IMR-90 (cell line): ENCODE data around the gene GMPR.

ENCODE experiments used
- BHLHE40 ChIP-seq: fragments of 150-350 bp; IDR thresholded peaks from 2 replicates; pipeline ENCODE4 v1.6.1; 2016; ENCODE audit warnings: mild to moderate bottlenecking, low read depth, low read length
- CEBPB ChIP-seq: IDR thresholded peaks from 2 replicates; pipeline ENCODE4 v1.6.1; 2012; ENCODE audit warnings: low read depth, low read length, improper control_type of control experiment
- CHD1 ChIP-seq: IDR thresholded peaks from 2 replicates; pipeline ENCODE4 v1.6.1; 2012; ENCODE audit warnings: low read depth, low read length, improper control_type of control experiment
- CTCF ChIP-seq: conservative IDR thresholded peaks from 2 replicates; pipeline ENCODE4 v1.5.1; 2012; ENCODE audit warnings: mild to moderate bottlenecking, low read depth, low read length, improper control_type of control experiment
- FOS ChIP-seq: fragments of 150-350 bp; IDR thresholded peaks from 2 replicates; pipeline ENCODE4 v1.6.1; 2016; ENCODE audit warnings: low read depth, low read length
- MXI1 ChIP-seq: IDR thresholded peaks from 2 replicates; pipeline ENCODE4 v1.6.1; 2012; ENCODE audit warnings: low read depth, mild to moderate bottlenecking, low read length, moderate library complexity, borderline replicate concordance
- NFE2L2 ChIP-seq: fragments of 150-350 bp; IDR thresholded peaks from 2 replicates; pipeline ENCODE4 v1.6.1; 2016; ENCODE audit warnings: low read depth, mild to moderate bottlenecking, low read length
- POLR2A ChIP-seq: IDR thresholded peaks from 2 replicates; pipeline ENCODE4 v1.6.1; 2012; ENCODE audit warnings: mild to moderate bottlenecking, low read depth, low read length
- RAD21 ChIP-seq: IDR thresholded peaks from 2 replicates; pipeline ENCODE4 v1.6.1; 2012; ENCODE audit warnings: low read length, improper control_type of control experiment
- RFX5 ChIP-seq: IDR thresholded peaks from 2 replicates; pipeline ENCODE4 v1.8.0; 2012; ENCODE audit warnings: low read depth, mild to moderate bottlenecking, low read length, moderate library complexity
- SMC3 ChIP-seq: fragments of 150-350 bp; IDR thresholded peaks from 2 replicates; pipeline ENCODE4 v1.6.1; 2016; ENCODE audit warnings: low read depth, mild to moderate bottlenecking, antibody characterized with exemption, low read length, moderate library complexity
- TF ChIP-seq, protein P1 (sequence below): fragments of 150-350 bp; IDR thresholded peaks from 2 replicates; pipeline ENCODE4 v1.6.1; 2016; ENCODE audit warnings: low read depth, mild to moderate bottlenecking, low read length, moderate library complexity, borderline replicate concordance
- TF ChIP-seq, protein P2 (sequence below): fragments of 150-350 bp; IDR thresholded peaks from 2 replicates; pipeline ENCODE4 v1.6.1; 2017; ENCODE audit warnings: mild to moderate bottlenecking, antibody characterized with exemption, low read length, low read depth

- TF ChIP-seq CTCF (no peak), POLR2A (no peak), FOS (no peak), NFE2L2 (no peak), RFX5 (no peak), CEBPB (no peak), CHD1 (no peak), RAD21 (no peak), SMC3 (no peak), BHLHE40 (no peak), MXI1 (no peak)
- TF ChIP-seq, protein P1, sequence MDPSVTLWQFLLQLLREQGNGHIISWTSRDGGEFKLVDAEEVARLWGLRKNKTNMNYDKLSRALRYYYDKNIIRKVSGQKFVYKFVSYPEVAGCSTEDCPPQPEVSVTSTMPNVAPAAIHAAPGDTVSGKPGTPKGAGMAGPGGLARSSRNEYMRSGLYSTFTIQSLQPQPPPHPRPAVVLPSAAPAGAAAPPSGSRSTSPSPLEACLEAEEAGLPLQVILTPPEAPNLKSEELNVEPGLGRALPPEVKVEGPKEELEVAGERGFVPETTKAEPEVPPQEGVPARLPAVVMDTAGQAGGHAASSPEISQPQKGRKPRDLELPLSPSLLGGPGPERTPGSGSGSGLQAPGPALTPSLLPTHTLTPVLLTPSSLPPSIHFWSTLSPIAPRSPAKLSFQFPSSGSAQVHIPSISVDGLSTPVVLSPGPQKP, result no peak
- TF ChIP-seq, protein P2, sequence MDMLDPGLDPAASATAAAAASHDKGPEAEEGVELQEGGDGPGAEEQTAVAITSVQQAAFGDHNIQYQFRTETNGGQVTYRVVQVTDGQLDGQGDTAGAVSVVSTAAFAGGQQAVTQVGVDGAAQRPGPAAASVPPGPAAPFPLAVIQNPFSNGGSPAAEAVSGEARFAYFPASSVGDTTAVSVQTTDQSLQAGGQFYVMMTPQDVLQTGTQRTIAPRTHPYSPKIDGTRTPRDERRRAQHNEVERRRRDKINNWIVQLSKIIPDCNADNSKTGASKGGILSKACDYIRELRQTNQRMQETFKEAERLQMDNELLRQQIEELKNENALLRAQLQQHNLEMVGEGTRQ, result no peak
These were observed 75.3 kb downstream of the GMPR start for GRCh38 chr6:16313732-16314131.
